Uterus (tissue), 2 donors: ENCODE data around the gene LIPJ.

Experiments
- POLR2A ChIP-seq, 2 donors: fragments of 450-650 bp; IDR thresholded peaks; one replicate each; pipeline ENCODE4 v1.6.1; 2016; ENCODE audit warnings: antibody characterized with exemption in 2 of 2, mild to moderate bottlenecking in 1 of 2, moderate library complexity in 1 of 2
- TF ChIP-seq, protein P1 (sequence below), 4 experiments: fragments of 200-600 bp in 2 of 4; fragments of 450-650 bp in 2 of 4; sonication (generic) in 2 of 4; IDR thresholded peaks; one replicate each; pipeline ENCODE4 v1.5.1; 2016 to 2019; ENCODE audit warnings: antibody characterized with exemption in 4 of 4, mild to moderate bottlenecking in 2 of 4, moderate library complexity in 1 of 4

GRCh38 chr10:88557256-88557655 lies 29.3 kb upstream of the LIPJ start:
- TF ChIP-seq, protein P1, sequence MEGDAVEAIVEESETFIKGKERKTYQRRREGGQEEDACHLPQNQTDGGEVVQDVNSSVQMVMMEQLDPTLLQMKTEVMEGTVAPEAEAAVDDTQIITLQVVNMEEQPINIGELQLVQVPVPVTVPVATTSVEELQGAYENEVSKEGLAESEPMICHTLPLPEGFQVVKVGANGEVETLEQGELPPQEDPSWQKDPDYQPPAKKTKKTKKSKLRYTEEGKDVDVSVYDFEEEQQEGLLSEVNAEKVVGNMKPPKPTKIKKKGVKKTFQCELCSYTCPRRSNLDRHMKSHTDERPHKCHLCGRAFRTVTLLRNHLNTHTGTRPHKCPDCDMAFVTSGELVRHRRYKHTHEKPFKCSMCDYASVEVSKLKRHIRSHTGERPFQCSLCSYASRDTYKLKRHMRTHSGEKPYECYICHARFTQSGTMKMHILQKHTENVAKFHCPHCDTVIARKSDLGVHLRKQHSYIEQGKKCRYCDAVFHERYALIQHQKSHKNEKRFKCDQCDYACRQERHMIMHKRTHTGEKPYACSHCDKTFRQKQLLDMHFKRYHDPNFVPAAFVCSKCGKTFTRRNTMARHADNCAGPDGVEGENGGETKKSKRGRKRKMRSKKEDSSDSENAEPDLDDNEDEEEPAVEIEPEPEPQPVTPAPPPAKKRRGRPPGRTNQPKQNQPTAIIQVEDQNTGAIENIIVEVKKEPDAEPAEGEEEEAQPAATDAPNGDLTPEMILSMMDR (IDR thresholded peaks at IDR 0.05), result no peak
- no peak for TF ChIP-seq POLR2A (IDR thresholded peaks at IDR 0.05)
